ENCODE measurements around the gene HYKK. TPM values are rescaled to one million over a fixed set of nuclear protein-coding genes. Genes with fewer than 3 reads are reported as not detected.

HYKK gene
- total and polyA plus RNA-seq, 2 of the 8 experiments (the other 6 are each of a cell fraction or from before 2014, with no cell fraction given) = 2.0 to 3.7 TPM

DNA sequence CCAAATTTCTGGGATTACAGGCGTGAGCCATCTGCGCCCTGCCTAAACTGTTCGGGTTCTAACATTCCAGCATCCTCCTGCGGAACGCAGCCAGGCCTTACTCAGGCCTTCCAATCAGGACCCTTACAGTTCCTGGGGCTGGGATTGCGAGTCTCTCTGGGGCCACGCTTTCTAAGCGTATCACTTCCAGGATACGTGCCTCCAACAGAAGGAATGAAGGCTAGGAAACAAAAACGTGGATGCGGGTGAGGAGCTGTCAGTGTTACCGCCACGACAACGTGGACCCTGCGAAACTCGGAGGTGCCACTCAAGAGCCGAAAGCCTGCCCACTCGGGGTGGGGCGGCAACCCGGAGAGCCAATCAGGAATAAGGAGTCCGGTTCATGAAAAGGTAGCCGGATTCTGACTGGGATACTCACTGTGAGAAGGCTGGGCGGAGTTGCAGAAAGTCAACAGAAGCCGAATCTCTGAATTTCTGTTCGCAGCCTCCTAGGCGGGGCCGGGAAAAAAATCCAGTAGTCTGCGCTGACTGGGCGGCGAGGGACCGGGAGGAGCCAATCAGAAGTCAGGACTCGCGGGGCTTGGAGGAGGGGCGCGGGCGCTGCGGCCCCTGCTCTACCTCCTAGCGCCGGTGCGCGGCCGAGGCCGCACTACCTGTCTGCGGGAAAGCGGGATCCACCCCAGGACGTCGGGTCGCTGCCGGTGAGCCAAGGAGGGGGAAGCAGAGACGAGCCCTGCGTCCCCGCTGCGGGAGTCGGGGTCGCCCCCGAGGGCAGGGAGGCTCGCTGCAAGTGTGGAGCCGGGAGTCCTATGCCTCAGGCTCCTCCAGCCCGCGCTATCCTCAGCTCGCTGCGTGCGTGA, at the start of gene HYKK (continued):
- TF ChIP-seq EP300 (IDR thresholded peaks at IDR 0.05; ENCODE audit: borderline replicate concordance in 1 of 2, low read depth in 2 of 2, low read length in 2 of 2) (no peak), E2F6 (IDR thresholded peaks at IDR 0.05) (no peak), NANOG (IDR thresholded peaks at IDR 0.05; ENCODE audit: insufficient read depth, low read depth, low read length, poor library complexity, severe bottlenecking) (no peak), KDM1A (IDR thresholded peaks at IDR 0.05; ENCODE audit: borderline replicate concordance, low read length) (no peak), SIRT6 (IDR thresholded peaks at IDR 0.05; ENCODE audit: low read length) (no peak), CTBP2 (IDR thresholded peaks at IDR 0.05; ENCODE audit: borderline replicate concordance, insufficient read depth, insufficient read length, low read length) (no peak), TBP (IDR thresholded peaks at IDR 0.05; ENCODE audit: low read depth, low read length) (peak; percentile 48; the same call in 1 of the 2 replicates), FOSL1 (IDR thresholded peaks at IDR 0.05; ENCODE audit: insufficient read depth, low read depth, low read length) (no peak), ATF2 (IDR thresholded peaks at IDR 0.05; ENCODE audit: low read length) (no peak), BRCA1 (IDR thresholded peaks at IDR 0.05; ENCODE audit: low read depth, low read length) (no peak), SP1 (IDR thresholded peaks at IDR 0.05; ENCODE audit: low read depth, low read length) (peak; percentile 70; the same call in 1 of the 2 replicates)
- TF ChIP-seq, protein P1, sequence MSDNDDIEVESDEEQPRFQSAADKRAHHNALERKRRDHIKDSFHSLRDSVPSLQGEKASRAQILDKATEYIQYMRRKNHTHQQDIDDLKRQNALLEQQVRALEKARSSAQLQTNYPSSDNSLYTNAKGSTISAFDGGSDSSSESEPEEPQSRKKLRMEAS (IDR thresholded peaks at IDR 0.05) = peak; percentile 58; the same call in 1 of the 2 replicates
